Lower leg skin (tissue), 4 donors: ENCODE results near the gene MINDY4B. TPM values are rescaled to one million over a fixed set of nuclear protein-coding genes. Genes with fewer than 3 reads are reported as not detected.

ENCODE experiments used
- DNase-seq, 2 donors: peaks; one replicate each; pipeline ENCODE4 v3.0.0-alpha.2; 2019; ENCODE audit warnings: low spot score in 2 of 2
- H3K4me3 ChIP-seq: fragments of 200-600 bp; sonication (generic); 2 replicates; pipeline ENCODE4 v1.5.1; 2017; ENCODE audit warnings: mild to moderate bottlenecking, low read depth; ENCODE audit not compliant: poor library complexity, severe bottlenecking
- POLR2A ChIP-seq, 2 donors: fragments of 450-650 bp; IDR thresholded peaks; one replicate each; pipeline ENCODE4 v1.6.1; 2016 to 2017; ENCODE audit warnings: antibody characterized with exemption in 2 of 2, mild to moderate bottlenecking in 1 of 2, moderate library complexity in 1 of 2
- WGBS, 2 donors: methylation state at CpG; one replicate each; pipeline ENCODE4 v1.1.5; 2018; 5-methylcytosine and 5-hydroxymethylcytosine counted together
- intact Hi-C: fragments of 100-400 bp; cut with DNase I; formaldehyde crosslinking; loops from one replicate; pipeline ENCODE4 v1.15.0; 2023; ENCODE audit warnings: low total_unique reads
- total RNA-seq, 4 donors: library from RNA; depleted of rRNA; stranded (reverse); fragments of >200 nt; gene quantifications; one replicate each; pipeline ENCODE4 v1.1.0, GENCODE V29; 2016
- TF ChIP-seq, protein P1 (sequence below), 3 donors: fragments of 450-650 bp; IDR thresholded peaks; one replicate each; pipeline ENCODE4 v1.5.1; 2016; ENCODE audit warnings: antibody characterized with exemption in 3 of 3, mild to moderate bottlenecking in 3 of 3, moderate library complexity in 2 of 3

MINDY4B gene
- total RNA-seq, 4 donors from 2014 or later, result not detected

DNA sequence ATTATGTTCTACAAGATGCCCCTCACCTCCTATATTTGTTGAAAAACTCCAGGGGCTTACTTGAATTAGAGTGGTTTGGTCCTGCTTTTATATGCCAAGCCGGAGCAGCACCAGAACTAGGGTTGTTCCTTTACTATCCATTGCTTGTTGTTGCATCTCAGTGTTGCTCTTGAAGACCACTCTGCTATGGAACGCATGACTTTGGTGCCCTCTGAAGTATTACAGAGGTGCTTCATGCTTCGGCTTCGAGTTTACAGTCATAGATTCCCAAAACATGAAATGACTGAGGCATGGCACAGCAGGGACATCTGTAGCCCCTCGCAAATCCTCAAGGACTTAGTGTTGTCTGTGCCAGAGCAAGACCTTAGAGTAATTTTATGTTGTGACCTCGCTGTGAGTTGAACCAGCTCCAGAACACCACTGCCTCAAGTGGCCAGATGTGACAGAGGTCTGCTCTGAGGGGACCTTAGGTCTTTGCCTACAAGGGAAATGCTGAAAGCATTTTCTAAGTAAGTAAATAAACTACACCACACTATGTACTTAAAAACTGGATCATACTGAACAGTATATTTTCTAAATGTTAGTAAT lies 75.1 kb downstream of the MINDY4B start:
- intact Hi-C loops, result no loop called here
- WGBS, 2 donors, result 83 to 89% methylated on average over 6 of the region's 6 CpGs
- TF ChIP-seq, protein P1, sequence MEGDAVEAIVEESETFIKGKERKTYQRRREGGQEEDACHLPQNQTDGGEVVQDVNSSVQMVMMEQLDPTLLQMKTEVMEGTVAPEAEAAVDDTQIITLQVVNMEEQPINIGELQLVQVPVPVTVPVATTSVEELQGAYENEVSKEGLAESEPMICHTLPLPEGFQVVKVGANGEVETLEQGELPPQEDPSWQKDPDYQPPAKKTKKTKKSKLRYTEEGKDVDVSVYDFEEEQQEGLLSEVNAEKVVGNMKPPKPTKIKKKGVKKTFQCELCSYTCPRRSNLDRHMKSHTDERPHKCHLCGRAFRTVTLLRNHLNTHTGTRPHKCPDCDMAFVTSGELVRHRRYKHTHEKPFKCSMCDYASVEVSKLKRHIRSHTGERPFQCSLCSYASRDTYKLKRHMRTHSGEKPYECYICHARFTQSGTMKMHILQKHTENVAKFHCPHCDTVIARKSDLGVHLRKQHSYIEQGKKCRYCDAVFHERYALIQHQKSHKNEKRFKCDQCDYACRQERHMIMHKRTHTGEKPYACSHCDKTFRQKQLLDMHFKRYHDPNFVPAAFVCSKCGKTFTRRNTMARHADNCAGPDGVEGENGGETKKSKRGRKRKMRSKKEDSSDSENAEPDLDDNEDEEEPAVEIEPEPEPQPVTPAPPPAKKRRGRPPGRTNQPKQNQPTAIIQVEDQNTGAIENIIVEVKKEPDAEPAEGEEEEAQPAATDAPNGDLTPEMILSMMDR (IDR thresholded peaks at IDR 0.05), result no peak
- no peak for TF ChIP-seq POLR2A (IDR thresholded peaks at IDR 0.05)

DNA sequence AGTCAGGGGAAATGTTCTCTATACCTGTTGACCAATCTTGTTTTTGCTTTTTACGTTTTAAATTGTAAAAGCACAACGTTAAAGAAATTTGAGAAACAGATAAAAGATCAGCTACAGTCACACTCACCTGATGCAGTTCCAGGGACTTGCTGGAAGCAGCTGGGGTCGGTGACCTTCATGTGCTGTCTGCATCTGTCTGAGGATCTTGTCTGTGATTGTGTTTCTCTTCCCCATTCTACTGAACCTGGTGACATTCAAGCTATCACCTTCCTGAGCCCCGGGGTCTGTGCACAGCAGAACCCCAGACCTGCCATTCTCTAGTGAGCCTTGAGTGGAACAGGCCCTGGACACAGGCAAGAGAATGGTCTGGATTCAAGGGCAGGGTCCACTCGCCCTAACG lies 75.8 kb downstream of the MINDY4B start:
- intact Hi-C loops, result no loop called here
- 85 to 90% methylated on average over 6 of the region's 6 CpGs for WGBS, 2 donors
- no peak overlapping the region for H3K4me3 ChIP-seq
- DNase-seq, result no peak
- no peak for TF ChIP-seq POLR2A (IDR thresholded peaks at IDR 0.05)
- TF ChIP-seq, protein P1 (IDR thresholded peaks at IDR 0.05), result no peak

More for the DNA sequence above, 75.1 kb downstream of the MINDY4B start:
- DNase-seq, result no peak
- no peak overlapping the region for H3K4me3 ChIP-seq

DNA sequence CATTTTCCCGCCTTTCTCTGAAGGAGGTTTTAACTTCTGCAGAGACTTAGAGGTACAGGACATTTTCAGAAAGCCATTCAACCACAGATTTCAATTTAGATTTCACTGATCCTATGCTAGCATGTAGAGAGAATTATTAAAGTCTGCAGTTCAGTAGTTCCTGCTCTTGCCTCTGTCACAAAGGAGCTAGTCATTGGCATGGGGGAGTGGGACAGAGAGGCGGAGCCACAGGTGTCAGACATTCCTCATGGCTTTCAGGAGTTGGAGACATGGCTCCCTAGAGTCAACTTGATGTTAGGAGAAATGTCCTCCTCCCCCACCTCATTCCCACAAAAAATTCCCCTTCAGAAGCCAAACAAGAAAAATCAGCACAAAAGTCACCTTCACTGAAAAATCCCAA lies 76.2 kb downstream of the MINDY4B start:
- intact Hi-C loops, result no loop called here
- no peak for TF ChIP-seq POLR2A (IDR thresholded peaks at IDR 0.05)
- TF ChIP-seq, protein P1 (IDR thresholded peaks at IDR 0.05), result no peak
- DNase-seq, result no peak
- no peak overlapping the region for H3K4me3 ChIP-seq
- 44 to 94% methylated on average over 2 of the region's 2 CpGs for WGBS, 2 donors

DNA sequence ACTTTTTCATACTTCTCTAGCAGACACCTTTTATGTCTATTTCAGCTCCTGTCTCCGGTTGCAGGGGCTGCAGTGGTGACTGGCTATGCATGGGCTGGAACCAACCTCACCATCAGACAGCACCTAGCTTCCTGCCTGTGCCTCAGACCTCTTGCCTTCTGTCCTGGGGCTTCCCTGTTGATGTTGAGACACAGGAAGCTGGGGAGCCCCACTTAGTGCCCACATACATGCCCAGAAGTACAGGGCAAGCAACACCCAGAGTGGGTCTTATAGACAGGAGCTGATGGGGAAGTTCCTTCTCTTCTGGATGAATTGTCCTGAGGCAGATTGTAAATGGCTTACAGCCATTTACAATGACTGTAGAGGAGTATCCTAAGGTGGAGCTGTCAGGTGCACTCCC lies 77.0 kb downstream of the MINDY4B start:
- WGBS, 2 donors, result 96% methylated on average over 1 of the region's 1 CpG

DNA sequence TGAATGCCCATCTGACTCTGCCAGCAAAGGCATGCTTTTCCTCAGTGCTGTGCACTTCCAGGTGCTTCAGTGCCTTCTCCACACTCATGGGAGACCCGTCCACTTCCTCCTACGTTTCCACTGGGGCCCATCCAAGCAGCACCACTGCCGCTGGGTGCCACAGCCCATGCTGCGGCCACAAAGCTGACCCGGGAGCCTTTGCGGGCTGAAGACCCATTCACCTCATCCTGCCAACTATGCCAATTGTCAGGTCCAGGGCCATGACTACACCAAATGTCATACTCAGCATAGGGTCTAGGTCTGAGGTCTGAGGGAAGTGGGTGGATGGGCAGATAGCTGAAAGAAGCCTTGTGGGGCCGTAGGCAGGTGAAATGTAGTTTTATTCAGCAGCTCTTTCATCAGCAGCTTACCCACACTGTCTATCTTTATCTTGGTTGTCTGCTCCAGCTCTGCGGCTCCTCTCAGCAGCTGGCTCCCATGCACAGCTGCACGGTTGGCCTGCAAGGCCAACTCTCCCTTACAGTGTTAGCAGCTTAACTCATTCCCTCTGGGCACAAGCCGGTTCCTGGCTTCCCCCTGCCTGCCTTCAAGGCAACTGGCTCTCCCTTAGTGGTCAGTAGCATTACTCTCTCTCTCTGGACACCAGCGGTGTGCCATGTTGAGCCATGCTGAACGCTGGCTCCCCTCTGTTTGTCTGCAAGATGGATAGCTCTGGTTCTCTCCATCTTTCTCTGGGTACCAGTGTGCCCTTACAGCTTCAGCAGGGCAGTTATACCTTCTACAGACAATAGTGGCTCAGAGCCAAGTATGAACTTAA lies 78.6 kb downstream of the MINDY4B start:
- WGBS, 2 donors, result 87 to 89% methylated on average over 12 of the region's 12 CpGs
- no peak for TF ChIP-seq POLR2A (IDR thresholded peaks at IDR 0.05)
- TF ChIP-seq, protein P1 (IDR thresholded peaks at IDR 0.05), result no peak
- DNase-seq, result no peak
- intact Hi-C loops, result no loop called here
- H3K4me3 ChIP-seq, result no peak overlapping the region

More for the DNA sequence above, 77.0 kb downstream of the MINDY4B start:
- no peak overlapping the region for H3K4me3 ChIP-seq
- TF ChIP-seq, protein P1 (IDR thresholded peaks at IDR 0.05), result no peak
- TF ChIP-seq POLR2A (IDR thresholded peaks at IDR 0.05), result no peak
- intact Hi-C loops, result no loop called here
- DNase-seq, result no peak
